HEK293 (cell line): ENCODE measurements around the gene TRIP10.

Experiments
- CTCF ChIA-PET: fragments of 350-600 bp; formaldehyde crosslinking; extraction: SDS; loops from one replicate; lab custom pipeline; 2021; ENCODE audit warnings: antibody characterized with exemption; lab: Yijun Ruan, JAX
- POLR2A ChIA-PET: fragments of 300-600 bp; formaldehyde crosslinking; extraction: SDS; loops from one replicate; lab custom pipeline; 2020; ENCODE audit warnings: antibody characterized with exemption, inconsistent platforms; lab: Yijun Ruan, JAX
- H3K27ac ChIP-seq: fragments of 200-500 bp; sonication (Bioruptor generic); 2 replicates; pipeline ENCODE4 v1.5.1; 2014; ENCODE audit warnings: low read depth, low read length, control low read depth, inconsistent platforms; ENCODE audit errors: extremely low read depth
- H3K36me3 ChIP-seq, 2 experiments: fragments of 200-500 bp in 1 of 2; sonication (Bioruptor generic) in 1 of 2; 1 replicate in 1 of 2; 2 replicates in 1 of 2; pipeline ENCODE4 v1.5.1; 2014 to 2017; ENCODE audit warnings: inconsistent platforms in 2 of 2, low read length in 2 of 2; ENCODE audit not compliant: control insufficient read depth in 2 of 2, insufficient read depth in 1 of 2
- H3K4me1 ChIP-seq: fragments of 200-500 bp; sonication (Bioruptor generic); 2 replicates; pipeline ENCODE4 v1.5.1; 2014; ENCODE audit warnings: mild to moderate bottlenecking, low read length, inconsistent platforms; ENCODE audit not compliant: control insufficient read depth, insufficient read depth
- H3K4me3 ChIP-seq: 2 replicates; pipeline ENCODE4 v1.5.1; 2011; ENCODE audit warnings: low read depth, mild to moderate bottlenecking, control low read depth, low read length, moderate library complexity
- H3K9me3 ChIP-seq: fragments of 200-500 bp; sonication (Bioruptor generic); 2 replicates; pipeline ENCODE4 v1.5.1; 2014; ENCODE audit warnings: low read depth, low read length, inconsistent platforms; ENCODE audit not compliant: control insufficient read depth, insufficient read depth
- MYNN ChIP-seq: fragments of 450-650 bp; formaldehyde crosslinking; IDR thresholded peaks from 2 replicates; pipeline ENCODE4 v1.5.1; 2016; ENCODE audit warnings: missing biosample characterization, missing genetic modification characterization, borderline replicate concordance
- SCRT2 ChIP-seq: fragments of 450-650 bp; formaldehyde crosslinking; IDR thresholded peaks from 2 replicates; pipeline ENCODE4 v1.5.1; 2016; ENCODE audit warnings: missing biosample characterization, missing genetic modification characterization
- ZBTB6 ChIP-seq: fragments of 450-650 bp; formaldehyde crosslinking; IDR thresholded peaks from 2 replicates; pipeline ENCODE4 v1.5.1; 2017; ENCODE audit warnings: missing biosample characterization, missing genetic modification characterization
- ZFP41 ChIP-seq: fragments of 450-650 bp; formaldehyde crosslinking; IDR thresholded peaks from 2 replicates; pipeline ENCODE4 v1.5.1; 2016; ENCODE audit warnings: missing biosample characterization, missing genetic modification characterization, borderline replicate concordance
- ZNF133 ChIP-seq: fragments of 450-650 bp; formaldehyde crosslinking; IDR thresholded peaks from 2 replicates; pipeline ENCODE4 v1.5.1; 2016; ENCODE audit warnings: missing biosample characterization, missing genetic modification characterization
- ZNF175 ChIP-seq: fragments of 450-650 bp; formaldehyde crosslinking; IDR thresholded peaks from 2 replicates; pipeline ENCODE4 v1.5.1; 2016; ENCODE audit warnings: missing biosample characterization, missing genetic modification characterization
- ZNF19 ChIP-seq: fragments of 450-650 bp; formaldehyde crosslinking; IDR thresholded peaks from 2 replicates; pipeline ENCODE4; 2016; ENCODE audit warnings: missing biosample characterization, missing genetic modification characterization, low read depth
- ZNF2 ChIP-seq: fragments of 450-650 bp; formaldehyde crosslinking; IDR thresholded peaks from 2 replicates; pipeline ENCODE4 v1.5.1; 2016; ENCODE audit warnings: missing biosample characterization, missing genetic modification characterization
- ZNF311 ChIP-seq: fragments of 450-650 bp; formaldehyde crosslinking; IDR thresholded peaks from 2 replicates; pipeline ENCODE4 v1.5.1; 2017; ENCODE audit warnings: missing biosample characterization, missing genetic modification characterization, borderline replicate concordance
- ZNF555 ChIP-seq: fragments of 450-650 bp; formaldehyde crosslinking; conservative IDR thresholded peaks from 2 replicates; pipeline ENCODE4 v1.5.1; 2017; ENCODE audit warnings: missing biosample characterization, mild to moderate bottlenecking, missing genetic modification characterization, inconsistent platforms
- ZNF585B ChIP-seq: fragments of 450-650 bp; formaldehyde crosslinking; IDR thresholded peaks from 2 replicates; pipeline ENCODE4 v1.5.1; 2016; ENCODE audit warnings: missing biosample characterization, missing genetic modification characterization
- TF ChIP-seq, protein P1 (sequence below): fragments of 450-650 bp; formaldehyde crosslinking; IDR thresholded peaks from 2 replicates; pipeline ENCODE4 v1.5.1; 2016; ENCODE audit warnings: missing biosample characterization, missing genetic modification characterization
- TF ChIP-seq, protein P2 (sequence below): fragments of 450-650 bp; IDR thresholded peaks from 2 replicates; pipeline ENCODE4 v1.5.1; 2018; ENCODE audit warnings: missing biosample characterization, mild to moderate bottlenecking, missing genetic modification characterization
- TF ChIP-seq, protein P3 (sequence below): fragments of 450-650 bp; formaldehyde crosslinking; IDR thresholded peaks from 2 replicates; pipeline ENCODE4; 2016; ENCODE audit warnings: missing biosample characterization, missing genetic modification characterization

TRIP10 gene

GRCh38 chr19:6790194-6791128 lies 51.0 kb downstream of the TRIP10 start:
- CTCF ChIA-PET: interaction anchor here (1.1 kb wide), 1 partner anchor 11 kb away, joined by 4 read pairs; no protein-coding TSS in a partner anchor
- POLR2A ChIA-PET: interaction anchor here (0.5 kb wide), 1 partner anchor 9 kb away, joined by 3 read pairs; no protein-coding TSS in a partner anchor
- no peak overlapping the region for H3K4me3 ChIP-seq
- peaks cover 2% of the 10 kb centered on the region; the same call in 1 of the 2 replicates for H3K4me1 ChIP-seq
- H3K36me3 ChIP-seq: no peaks in the 10 kb centered on the region
- H3K27ac ChIP-seq: no peak overlapping the region
- TF ChIP-seq ZNF2 (tag by site-specific recombination): no peak
- TF ChIP-seq ZFP41: no peak
- TF ChIP-seq ZNF175 (tag by site-specific recombination): no peak
- no peaks in the 10 kb centered on the region for H3K9me3 ChIP-seq

- TF ChIP-seq ZBTB6 (tag by site-specific recombination): peak; percentile 69; the same call in 1 of the 2 replicates
- TF ChIP-seq, protein P1, sequence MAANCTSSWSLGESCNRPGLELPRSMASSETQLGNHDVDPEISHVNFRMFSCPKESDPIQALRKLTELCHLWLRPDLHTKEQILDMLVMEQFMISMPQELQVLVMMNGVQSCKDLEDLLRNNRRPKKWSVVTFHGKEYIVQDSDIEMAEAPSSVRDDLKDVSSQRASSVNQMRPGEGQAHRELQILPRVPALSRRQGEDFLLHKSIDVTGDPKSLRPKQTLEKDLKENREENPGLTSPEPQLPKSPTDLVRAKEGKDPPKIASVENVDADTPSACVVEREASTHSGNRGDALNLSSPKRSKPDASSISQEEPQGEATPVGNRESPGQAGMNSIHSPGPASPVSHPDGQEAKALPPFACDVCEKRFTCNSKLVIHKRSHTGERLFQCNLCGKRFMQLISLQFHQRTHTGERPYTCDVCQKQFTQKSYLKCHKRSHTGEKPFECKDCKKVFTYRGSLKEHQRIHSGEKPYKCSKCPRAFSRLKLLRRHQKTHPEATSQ: no peak
- POLR2A ChIA-PET: interaction anchor here (0.5 kb wide), 1 partner anchor 10 kb away, joined by 3 read pairs; no protein-coding TSS in a partner anchor
- no peak overlapping the region for H3K4me3 ChIP-seq
- peaks cover 2% of the 10 kb centered on the region; the same call in 1 of the 2 replicates for H3K4me1 ChIP-seq
- no peaks in the 10 kb centered on the region for H3K9me3 ChIP-seq
- no peaks in the 10 kb centered on the region for H3K36me3 ChIP-seq
- H3K27ac ChIP-seq: no peak overlapping the region
- CTCF ChIA-PET: interaction anchor here (0.6 to 1.1 kb wide), 2 partner anchors 10 to 306 kb away, joined by 3 to 4 read pairs; no protein-coding TSS in a partner anchor
Measured at GRCh38 chr19:6791237-6791636, 51.8 kb downstream of the TRIP10 start.

GRCh38 chr19:6793411-6793810 lies 53.9 kb downstream of the TRIP10 start:
- H3K9me3 ChIP-seq: no peaks in the 10 kb centered on the region
- peaks cover 2% of the 10 kb centered on the region; the same call in 1 of the 2 replicates for H3K4me1 ChIP-seq
- ChIA-PET CTCF (no interaction called here), POLR2A (no interaction called here)
- TF ChIP-seq, protein P2, sequence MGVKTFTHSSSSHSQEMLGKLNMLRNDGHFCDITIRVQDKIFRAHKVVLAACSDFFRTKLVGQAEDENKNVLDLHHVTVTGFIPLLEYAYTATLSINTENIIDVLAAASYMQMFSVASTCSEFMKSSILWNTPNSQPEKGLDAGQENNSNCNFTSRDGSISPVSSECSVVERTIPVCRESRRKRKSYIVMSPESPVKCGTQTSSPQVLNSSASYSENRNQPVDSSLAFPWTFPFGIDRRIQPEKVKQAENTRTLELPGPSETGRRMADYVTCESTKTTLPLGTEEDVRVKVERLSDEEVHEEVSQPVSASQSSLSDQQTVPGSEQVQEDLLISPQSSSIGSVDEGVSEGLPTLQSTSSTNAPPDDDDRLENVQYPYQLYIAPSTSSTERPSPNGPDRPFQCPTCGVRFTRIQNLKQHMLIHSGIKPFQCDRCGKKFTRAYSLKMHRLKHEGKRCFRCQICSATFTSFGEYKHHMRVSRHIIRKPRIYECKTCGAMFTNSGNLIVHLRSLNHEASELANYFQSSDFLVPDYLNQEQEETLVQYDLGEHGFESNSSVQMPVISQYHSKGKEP (tag by site-specific recombination): no peak
- no peak for TF ChIP-seq MYNN (tag by site-specific recombination)
- TF ChIP-seq, protein P3, sequence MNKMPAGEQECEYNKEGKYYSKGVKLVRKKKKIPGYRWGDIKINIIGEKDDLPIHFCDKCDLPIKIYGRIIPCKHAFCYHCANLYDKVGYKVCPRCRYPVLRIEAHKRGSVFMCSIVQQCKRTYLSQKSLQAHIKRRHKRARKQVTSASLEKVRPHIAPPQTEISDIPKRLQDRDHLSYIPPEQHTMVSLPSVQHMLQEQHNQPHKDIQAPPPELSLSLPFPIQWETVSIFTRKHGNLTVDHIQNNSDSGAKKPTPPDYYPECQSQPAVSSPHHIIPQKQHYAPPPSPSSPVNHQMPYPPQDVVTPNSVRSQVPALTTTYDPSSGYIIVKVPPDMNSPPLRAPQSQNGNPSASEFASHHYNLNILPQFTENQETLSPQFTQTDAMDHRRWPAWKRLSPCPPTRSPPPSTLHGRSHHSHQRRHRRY: no peak
- no peak for TF ChIP-seq ZNF555 (tag by site-specific recombination)
- TF ChIP-seq ZNF585B (tag by site-specific recombination): no peak
- TF ChIP-seq ZNF19 (tag by site-specific recombination): no peak
- no peak for TF ChIP-seq SCRT2 (tag by site-specific recombination)
- no peak for TF ChIP-seq ZNF133
- no peak for TF ChIP-seq ZNF311 (tag by site-specific recombination)
- H3K27ac ChIP-seq: no peak overlapping the region
- no peaks in the 10 kb centered on the region for H3K36me3 ChIP-seq
- H3K4me3 ChIP-seq: no peak overlapping the region
